Measurements from ENCODE around the gene MDP1. TPM values are rescaled to one million over a fixed set of nuclear protein-coding genes. Genes with fewer than 3 reads are reported as not detected.

MDP1 gene
- polyA plus RNA-seq, 1 experiment, result 19.3 TPM

- POLR2A ChIA-PET, result no interaction called here
- no peak for DNase-seq (ENCODE audit: low read depth)
- CTCF ChIA-PET, result interaction anchor here (3.7 to 11.1 kb wide), 2 partner anchors 58 to 69 kb away, joined by 65 to 205 read pairs; partner anchors contain the start of genes CIDEB, DHRS1, LTB4R and LTB4R2
- H3K27me3 ChIP-seq (ENCODE audit: control insufficient read depth, insufficient read depth, low read length), result no peaks in the 10 kb centered on the region
- H3K36me3 ChIP-seq (ENCODE audit: control insufficient read depth, insufficient read depth, low read length), result peaks cover 25% of the 10 kb centered on the region
- TF ChIP-seq, protein P1, sequence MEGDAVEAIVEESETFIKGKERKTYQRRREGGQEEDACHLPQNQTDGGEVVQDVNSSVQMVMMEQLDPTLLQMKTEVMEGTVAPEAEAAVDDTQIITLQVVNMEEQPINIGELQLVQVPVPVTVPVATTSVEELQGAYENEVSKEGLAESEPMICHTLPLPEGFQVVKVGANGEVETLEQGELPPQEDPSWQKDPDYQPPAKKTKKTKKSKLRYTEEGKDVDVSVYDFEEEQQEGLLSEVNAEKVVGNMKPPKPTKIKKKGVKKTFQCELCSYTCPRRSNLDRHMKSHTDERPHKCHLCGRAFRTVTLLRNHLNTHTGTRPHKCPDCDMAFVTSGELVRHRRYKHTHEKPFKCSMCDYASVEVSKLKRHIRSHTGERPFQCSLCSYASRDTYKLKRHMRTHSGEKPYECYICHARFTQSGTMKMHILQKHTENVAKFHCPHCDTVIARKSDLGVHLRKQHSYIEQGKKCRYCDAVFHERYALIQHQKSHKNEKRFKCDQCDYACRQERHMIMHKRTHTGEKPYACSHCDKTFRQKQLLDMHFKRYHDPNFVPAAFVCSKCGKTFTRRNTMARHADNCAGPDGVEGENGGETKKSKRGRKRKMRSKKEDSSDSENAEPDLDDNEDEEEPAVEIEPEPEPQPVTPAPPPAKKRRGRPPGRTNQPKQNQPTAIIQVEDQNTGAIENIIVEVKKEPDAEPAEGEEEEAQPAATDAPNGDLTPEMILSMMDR (IDR thresholded peaks at IDR 0.05; ENCODE audit: insufficient read depth, low read depth, low read length), result no peak
- H3K4me3 ChIP-seq (ENCODE audit: low read depth, low read length), result no peak overlapping the region
Measured at GRCh38 chr14:24240110-24240918, 24.4 kb upstream of the MDP1 start.

DNA sequence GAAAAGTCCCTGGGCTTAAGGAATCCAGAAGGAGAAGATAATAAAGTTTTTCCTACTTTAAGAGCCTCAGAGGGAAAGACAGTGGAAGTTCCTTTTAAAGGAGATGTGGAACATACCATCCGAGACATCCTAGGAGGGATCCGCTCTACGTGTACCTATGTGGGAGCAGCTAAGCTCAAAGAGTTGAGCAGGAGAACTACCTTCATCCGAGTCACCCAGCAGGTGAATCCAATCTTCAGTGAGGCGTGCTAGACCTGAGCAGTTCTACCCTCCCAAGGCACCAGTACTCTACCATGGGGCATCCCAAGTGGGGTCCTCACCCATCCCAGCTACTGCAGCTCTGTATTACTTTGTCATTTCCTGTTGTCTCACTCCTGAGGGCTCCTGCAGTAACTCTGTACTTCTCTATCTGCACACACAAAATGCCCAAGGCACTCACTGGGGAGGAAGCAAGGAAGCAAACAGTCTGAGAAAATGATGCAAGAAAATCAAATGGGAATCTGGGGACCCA lies 22.7 kb upstream of the MDP1 start:
- ChIA-PET POLR2A (no interaction called here), CTCF (interaction anchor here (0.7 to 11.1 kb wide), 5 partner anchors 10 to 60 kb away, joined by 3 to 205 read pairs (median 5); partner anchors contain the start of genes DHRS1 and NOP9)
- Histone ChIP-seq H3K27me3 (ENCODE audit: control insufficient read depth, insufficient read depth, low read length) (no peaks in the 10 kb centered on the region), H3K36me3 (ENCODE audit: control insufficient read depth, insufficient read depth, low read length) (peaks cover 25% of the 10 kb centered on the region), H3K4me3 (ENCODE audit: low read depth, low read length) (no peak overlapping the region)
- no peak for DNase-seq (ENCODE audit: low read depth)
- TF ChIP-seq, protein P1 (IDR thresholded peaks at IDR 0.05; ENCODE audit: insufficient read depth, low read depth, low read length), result no peak

- DNase-seq (ENCODE audit: low read depth), result no peak
- ChIA-PET POLR2A (interaction anchor here (0.6 kb wide), 1 partner anchor 144 kb away, joined by 3 read pairs; no protein-coding TSS in a partner anchor), CTCF (interaction anchor here (0.6 to 1.4 kb wide), 6 partner anchors 10 to 69 kb away, joined by 3 to 6 read pairs (median 4); no protein-coding TSS in a partner anchor)
- peaks cover 25% of the 10 kb centered on the region for H3K36me3 ChIP-seq (ENCODE audit: control insufficient read depth, insufficient read depth, low read length)
- H3K27me3 ChIP-seq (ENCODE audit: control insufficient read depth, insufficient read depth, low read length), result no peaks in the 10 kb centered on the region
- H3K4me3 ChIP-seq (ENCODE audit: low read depth, low read length), result no peak overlapping the region
- TF ChIP-seq, protein P1 (IDR thresholded peaks at IDR 0.05; ENCODE audit: insufficient read depth, low read depth, low read length), result no peak
Measured at GRCh38 chr14:24238123-24238522, 22.3 kb upstream of the MDP1 start.

- TF ChIP-seq, protein P1 (IDR thresholded peaks at IDR 0.05; ENCODE audit: insufficient read depth, low read depth, low read length), result no peak
- DNase-seq (ENCODE audit: low read depth), result no peak
- no peak overlapping the region for H3K4me3 ChIP-seq (ENCODE audit: low read depth, low read length)
- ChIA-PET CTCF (interaction anchor here (0.6 to 1.4 kb wide), 7 partner anchors 9 to 93 kb away, joined by 3 to 6 read pairs (median 4); partner anchors contain the start of gene CIDEB), POLR2A (interaction anchor here (0.5 to 0.6 kb wide), 2 partner anchors 144 to 201 kb away, joined by 3 read pairs; no protein-coding TSS in a partner anchor)
- H3K36me3 ChIP-seq (ENCODE audit: control insufficient read depth, insufficient read depth, low read length), result peaks cover 25% of the 10 kb centered on the region
- H3K27me3 ChIP-seq (ENCODE audit: control insufficient read depth, insufficient read depth, low read length), result no peaks in the 10 kb centered on the region
Measured at GRCh38 chr14:24237463-24237955, 21.6 kb upstream of the MDP1 start.
